Sigmoid colon (tissue), 3 donors: ENCODE results near the gene FIG4.

Experiments used
- CTCF ChIP-seq, 4 experiments: fragments of 450-650 bp in 3 of 4; fragments of 200-600 bp in 1 of 4; IDR thresholded peaks; one replicate each; pipeline ENCODE4 v1.5.1; 2016 to 2019; ENCODE audit warnings: antibody characterized with exemption in 4 of 4, mild to moderate bottlenecking in 3 of 4, moderate library complexity in 2 of 4
- POLR2A ChIP-seq, 2 donors: fragments of 450-650 bp; IDR thresholded peaks; one replicate each; pipeline ENCODE4 v1.6.1; 2016; ENCODE audit warnings: antibody characterized with exemption in 2 of 2, mild to moderate bottlenecking in 2 of 2, moderate library complexity in 2 of 2

GRCh38 chr6:109808837-109809236 lies 117.7 kb downstream of the FIG4 start:
- no peak for TF ChIP-seq POLR2A (IDR thresholded peaks at IDR 0.05)
- no peak for TF ChIP-seq CTCF (IDR thresholded peaks at IDR 0.05)
